Measurements from ENCODE around the gene ENPP4.
A peak's percentile ranks its signal among the peaks of the same experiment; 100 is the strongest.
"Not testable (repeated sequence)": the region's sequence is repeated elsewhere in the genome, so short reads cannot be mapped to it uniquely, and the experiment has no call there.

The ENPP4 gene

DNA sequence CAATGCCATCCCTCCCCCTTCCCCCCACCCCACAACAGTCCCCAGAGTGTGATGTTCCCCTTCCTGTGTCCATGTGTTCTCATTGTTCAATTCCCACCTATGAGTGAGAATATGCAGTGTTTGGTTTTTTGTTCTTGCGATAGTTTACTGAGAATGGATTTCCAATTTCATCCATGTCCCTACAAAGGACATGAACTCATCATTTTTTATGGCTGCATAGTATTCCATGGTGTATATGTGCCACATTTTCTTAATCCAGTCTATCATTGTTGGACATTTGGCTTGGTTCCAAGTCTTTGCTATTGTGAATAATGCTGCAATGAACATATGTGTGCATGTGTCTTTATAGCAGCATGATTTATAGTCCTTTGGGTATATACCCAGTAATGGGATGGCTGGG lies 1.5 kb downstream of the ENPP4 start:
- not testable (repeated sequence) for DNase-seq

- no peak for DNase-seq
Observed at GRCh38 chr6:46134216-46134615, 4.4 kb downstream of the ENPP4 start.

DNA sequence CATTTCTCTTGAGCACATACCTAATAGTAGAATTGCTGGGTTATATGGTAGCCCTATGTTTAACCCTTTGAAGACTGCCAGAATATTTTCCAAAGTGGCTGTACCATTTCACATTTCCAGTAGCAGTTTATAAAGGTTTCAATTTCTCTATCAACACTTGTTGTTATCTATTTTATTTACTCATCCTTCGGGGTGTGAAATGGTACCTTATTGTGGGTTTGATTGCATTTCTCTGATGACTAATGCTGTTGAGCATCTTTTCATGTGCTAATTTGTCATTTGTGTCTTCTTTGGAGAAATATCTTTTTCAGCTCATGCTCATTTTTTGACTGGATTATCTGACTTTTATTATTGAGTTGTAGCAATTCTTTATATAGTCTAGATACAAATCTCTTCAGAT lies 5.4 kb downstream of the ENPP4 start:
- no peak for DNase-seq

- no peak for DNase-seq
Observed at GRCh38 chr6:46136831-46137230, 7.0 kb downstream of the ENPP4 start.

DNA sequence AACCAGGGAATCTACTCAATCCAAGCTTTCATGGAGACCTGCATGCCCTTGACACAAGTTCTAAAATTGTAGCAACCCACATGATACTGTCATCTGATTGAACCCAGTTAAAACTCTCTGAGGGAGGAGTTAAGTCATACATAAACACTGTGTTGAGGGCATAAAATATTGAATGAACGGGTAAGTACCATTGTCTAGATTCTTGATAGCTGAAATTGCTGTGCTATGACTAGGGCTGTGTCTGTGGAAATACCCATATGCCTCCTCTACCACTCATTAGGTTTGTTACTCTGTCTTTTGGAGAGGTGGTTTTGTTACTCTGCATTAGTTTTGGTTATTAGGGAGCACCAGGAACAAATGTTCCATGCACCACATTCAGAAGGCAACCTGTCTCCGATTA lies 7.6 kb downstream of the ENPP4 start:
- no peak for DNase-seq

DNA sequence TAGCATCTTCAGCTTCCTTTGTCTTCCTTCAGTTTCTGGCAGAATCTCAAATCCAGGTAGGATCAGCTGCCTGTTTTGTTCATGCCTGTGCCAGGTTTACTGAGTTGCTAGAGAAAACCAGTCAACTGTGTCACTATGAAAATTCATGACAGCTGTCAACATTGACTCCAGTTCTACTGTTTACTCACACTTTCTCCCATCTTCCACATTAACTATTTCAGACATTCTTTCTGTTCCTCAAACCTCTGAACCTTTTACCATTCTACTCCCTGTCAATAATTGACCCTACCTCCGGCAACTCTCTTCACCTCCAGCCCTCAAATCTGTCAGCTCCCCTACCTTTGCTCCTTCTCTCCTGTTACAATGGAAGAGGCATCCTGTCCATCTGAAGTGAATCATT lies 8.5 kb downstream of the ENPP4 start:
- DNase-seq = no peak

GRCh38 chr6:46144270-46144669 lies 14.5 kb downstream of the ENPP4 start:
- no peak for DNase-seq

DNA sequence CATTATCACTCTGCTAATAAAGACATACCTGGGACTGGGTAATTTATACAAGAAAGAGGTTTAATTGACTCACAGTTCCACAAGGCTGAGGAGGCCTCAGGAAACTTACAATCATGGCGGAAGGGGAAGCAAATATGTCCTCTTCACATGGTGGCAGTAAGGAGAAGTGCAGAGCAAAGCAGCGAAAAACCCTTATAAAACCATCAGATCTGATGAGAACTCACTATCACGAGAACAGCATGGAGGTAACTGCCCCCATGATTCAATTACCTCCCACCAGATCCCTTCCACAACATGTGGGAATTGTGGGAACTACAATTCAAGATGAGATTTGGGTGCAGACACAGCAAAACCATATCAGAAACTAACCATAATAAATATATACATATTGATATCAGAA lies 19.3 kb downstream of the ENPP4 start:
- DNase-seq = not testable (repeated sequence)

- DNase-seq = no peak
Observed at GRCh38 chr6:46156701-46157100, 26.9 kb downstream of the ENPP4 start.

- no peak for DNase-seq
Observed at GRCh38 chr6:46159229-46159628, 29.4 kb downstream of the ENPP4 start.

- no peak for DNase-seq
Observed at GRCh38 chr6:46160102-46160501, 30.3 kb downstream of the ENPP4 start.

DNA sequence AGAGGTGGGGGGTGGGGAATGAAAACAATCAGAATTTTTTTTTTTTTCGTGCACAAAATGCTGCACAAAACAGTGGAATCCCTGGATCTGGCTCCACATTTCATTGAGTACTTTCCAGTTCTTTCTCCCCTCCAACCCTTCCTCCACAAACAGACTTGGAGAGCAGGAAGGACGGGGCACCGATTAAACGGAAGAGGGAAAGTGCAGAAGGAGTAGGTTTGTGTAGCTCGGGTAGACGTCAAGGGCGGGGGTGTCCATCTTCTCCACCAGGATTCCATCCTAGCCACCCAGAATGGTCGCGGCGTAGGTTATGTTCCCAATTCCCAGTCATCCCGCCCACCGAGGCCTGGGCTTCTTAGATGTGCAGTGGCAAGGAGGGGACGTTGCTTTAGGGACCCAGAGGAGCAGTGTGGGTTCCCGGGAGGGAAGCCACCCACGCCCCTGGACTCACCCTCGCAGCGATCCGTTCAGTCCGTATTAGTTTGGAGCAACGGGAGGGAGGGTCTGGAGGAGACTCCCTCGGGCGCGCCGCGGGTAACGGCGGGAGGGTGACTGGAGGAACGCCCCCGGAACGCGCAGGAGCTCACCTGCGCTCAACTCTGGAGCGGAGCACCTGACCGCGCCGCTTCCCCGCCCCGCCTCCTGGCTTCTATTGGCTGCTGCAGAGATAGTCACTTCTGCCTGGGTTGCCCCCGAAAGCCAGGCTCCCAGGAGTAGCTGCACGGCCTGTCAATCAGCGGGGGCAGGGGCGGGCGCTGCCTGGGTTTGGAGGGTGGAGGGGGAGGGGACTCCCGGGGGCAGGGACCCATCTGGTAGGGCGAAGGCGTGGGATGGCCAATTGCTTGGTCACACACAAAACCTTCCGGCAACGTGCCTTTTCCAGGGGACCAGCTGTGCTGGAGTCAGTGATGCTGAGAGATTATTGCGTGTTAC lies 40.8 kb downstream of the ENPP4 start, which contains the start of gene ENPP5:
Gene ENPP5 (minus strand): TSS at position 624 of the 933 bp plus-strand sequence. CDS start 2,718 bp downstream, outside the sequence.
- DNase-seq = no peak

- no peak for DNase-seq
Observed at GRCh38 chr6:46172176-46172575, 42.4 kb downstream of the ENPP4 start.

GRCh38 chr6:46174904-46175303 lies 45.1 kb downstream of the ENPP4 start:
- no peak for DNase-seq

GRCh38 chr6:46175446-46175845 lies 45.7 kb downstream of the ENPP4 start:
- DNase-seq = peak; percentile 13

DNA sequence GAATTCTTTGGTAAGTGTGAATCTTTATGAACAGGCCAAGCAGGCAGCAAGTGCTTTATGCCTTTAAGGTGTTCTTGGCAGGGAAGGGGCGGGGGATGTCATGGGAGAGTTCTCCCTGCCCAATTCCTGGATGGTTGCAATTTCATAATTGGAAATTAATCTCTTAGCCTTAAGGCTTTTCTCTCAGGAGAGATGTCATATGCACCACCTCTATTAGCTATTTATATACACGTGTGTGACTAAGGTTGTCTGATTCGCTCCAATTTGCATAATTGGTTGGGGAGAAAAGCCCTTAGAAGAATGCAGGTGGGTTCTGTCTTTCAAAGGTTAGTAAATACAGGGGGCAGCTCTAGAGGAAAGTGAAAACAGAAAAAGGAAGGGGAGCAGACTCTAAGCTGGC lies 46.2 kb downstream of the ENPP4 start:
- DNase-seq = no peak

GRCh38 chr6:46184114-46184513 lies 54.3 kb downstream of the ENPP4 start:
- peak; percentile 97 for DNase-seq

- no peak for DNase-seq
Observed at GRCh38 chr6:46186583-46186982, 56.8 kb downstream of the ENPP4 start.

DNA sequence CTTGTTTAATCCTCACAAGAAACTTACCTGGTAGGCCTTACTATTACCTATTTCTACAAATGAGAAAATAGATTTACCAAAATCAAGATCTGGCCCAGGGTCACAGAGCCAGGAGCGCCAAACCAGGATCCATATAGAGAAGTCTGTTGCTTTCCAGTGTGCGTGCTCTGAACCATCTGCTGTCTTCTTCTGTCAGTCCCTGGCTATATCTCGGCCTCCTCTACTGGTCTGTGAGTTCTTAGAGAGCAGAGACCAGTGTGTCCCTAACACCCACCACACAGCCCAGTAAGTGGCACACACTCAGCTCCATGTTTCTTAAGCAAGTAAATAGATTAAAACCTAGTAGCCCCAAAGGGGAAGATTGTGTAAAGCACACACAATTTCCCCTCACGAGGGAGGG lies 59.9 kb downstream of the ENPP4 start:
- no peak for DNase-seq

DNA sequence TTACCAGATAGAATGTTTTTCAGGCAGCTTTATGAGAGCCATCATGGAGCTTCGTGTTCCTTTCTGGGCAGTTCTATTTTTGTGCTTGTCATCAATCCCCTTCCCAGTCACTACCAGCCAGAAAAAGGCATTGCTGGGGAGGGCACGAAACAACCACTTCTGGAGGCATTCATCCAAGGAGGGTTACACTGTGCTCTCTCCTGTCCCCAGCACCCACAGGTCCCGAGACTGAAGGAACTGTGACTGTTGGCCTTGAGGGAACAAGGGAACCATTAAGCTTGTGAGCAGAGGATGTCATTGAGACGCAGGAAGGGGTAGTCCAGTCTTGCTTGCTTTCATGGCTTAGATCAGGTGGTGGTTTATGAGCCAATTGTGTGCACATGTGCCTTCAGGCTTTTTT lies 61.1 kb downstream of the ENPP4 start:
- no peak for DNase-seq

DNA sequence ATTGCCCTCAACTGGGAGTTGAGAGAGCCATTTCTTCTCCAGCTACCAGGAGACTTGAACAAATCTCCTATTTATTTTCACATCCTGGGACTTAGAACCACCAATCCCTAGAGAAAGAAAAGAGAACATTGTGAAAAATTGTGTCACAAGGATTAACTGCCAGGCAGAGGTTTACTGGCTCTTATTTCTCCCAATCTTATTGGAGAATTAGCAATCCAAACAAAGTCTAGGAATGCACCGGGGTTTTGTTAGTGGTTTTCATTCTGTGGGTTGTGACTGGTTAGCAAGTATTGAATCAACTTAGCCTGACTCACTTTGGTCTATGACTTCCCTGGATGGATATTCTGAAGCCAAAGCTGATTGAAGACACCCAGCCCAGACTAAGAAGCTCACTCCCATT lies 62.2 kb downstream of the ENPP4 start:
- DNase-seq = peak; percentile 92
